Lung (tissue), 12 donors: ENCODE data around the gene MYL12A. TPM values are rescaled to one million over a fixed set of nuclear protein-coding genes. Genes with fewer than 3 reads are reported as not detected.

Source experiments
- ATAC-seq: fragments of 200-7000 bp; cut with Tn5 transposase; one replicate; pipeline ENCODE4 v1.9.1; 2020; ENCODE audit warnings: moderate number of reproducible peaks; ENCODE audit not compliant: insufficient read depth, low FRiP score
- DNase-seq, 3 donors: peaks; one replicate each; pipeline ENCODE4 v3.0.0-alpha.2; 2013 to 2017
- H3K27ac ChIP-seq, 2 donors: one replicate each; pipeline ENCODE4 v1.5.1; 2013; ENCODE audit warnings: mild to moderate bottlenecking in 2 of 2, moderate library complexity in 2 of 2, control low read depth in 1 of 2, inconsistent platforms in 1 of 2, low read depth in 1 of 2, low read length in 1 of 2
- H3K27me3 ChIP-seq, 3 donors: one replicate each; pipeline ENCODE4 v1.5.1; 2013; ENCODE audit warnings: low read length in 2 of 3; ENCODE audit not compliant: control insufficient read depth in 3 of 3, insufficient read depth in 3 of 3
- H3K36me3 ChIP-seq, 4 donors: one replicate each; pipeline ENCODE4 v1.5.1; 2013; ENCODE audit warnings: low read length in 4 of 4, mild to moderate bottlenecking in 1 of 4, moderate library complexity in 1 of 4; ENCODE audit not compliant: control insufficient read depth in 4 of 4, insufficient read depth in 4 of 4
- H3K4me1 ChIP-seq, 5 donors: one replicate each; pipeline ENCODE4 v1.5.1; 2013; ENCODE audit warnings: low read length in 5 of 5, mild to moderate bottlenecking in 2 of 5, moderate library complexity in 1 of 5; ENCODE audit not compliant: control insufficient read depth in 5 of 5, insufficient read depth in 5 of 5
- H3K4me3 ChIP-seq: one replicate; pipeline ENCODE4 v1.5.1; 2013; ENCODE audit warnings: mild to moderate bottlenecking, control low read depth, moderate library complexity
- H3K9ac ChIP-seq, 2 donors: one replicate each; pipeline ENCODE4 v1.5.1; 2013; ENCODE audit warnings: low read length in 2 of 2, control low read depth in 1 of 2; ENCODE audit not compliant: insufficient read depth in 1 of 2
- H3K9me3 ChIP-seq, 4 donors: one replicate each; pipeline ENCODE4 v1.5.1; 2013; ENCODE audit warnings: low read length in 3 of 4, mild to moderate bottlenecking in 1 of 4, moderate library complexity in 1 of 4; ENCODE audit not compliant: control insufficient read depth in 4 of 4, insufficient read depth in 3 of 4
- CTCF ChIP-seq: IDR thresholded peaks from 2 replicates; pipeline ENCODE4 v1.5.1; 2012; ENCODE audit warnings: mild to moderate bottlenecking; ENCODE audit errors: control extremely low read depth, extremely low read depth
- WGBS, 2 donors: extraction: QIAGEN DNeasy Blood & Tissue Kit; methylation state at CpG; one replicate each; pipeline ENCODE4 v1.1.7; 2013; 5-methylcytosine and 5-hydroxymethylcytosine counted together
- polyA plus RNA-seq, 2 donors: library from polyadenylated mRNA; stranded (reverse); fragments of 200-250 nt; gene quantifications; one replicate each; pipeline ENCODE4 v1.2.1, GENCODE V29; 2013
- total RNA-seq, 2 donors: library from RNA; depleted of rRNA in 1 of 2; stranded (reverse); fragments of >200 nt in 1 of 2; gene quantifications; one replicate each; pipeline ENCODE4 v1.2.1, GENCODE V29; 2014 to 2021
- donor health status: control.
- donor health status: control.
- donor health status: Bipolar disorder and iron deficiency.
- donor health status: healthy.
- donor health status: DM: yes; HTN: yes; CAD: no.

Gene MYL12A
- total and polyA plus RNA-seq, 4 donors, result 321 to 796 (median 491) TPM

- H3K9ac ChIP-seq, result no peak overlapping the region
- no peak for TF ChIP-seq CTCF
- DNase-seq, result peak in 2 of 3 donors; percentile 24 to 32
- no peaks in the 10 kb centered on the region for H3K27me3 ChIP-seq
- no peak overlapping the region for H3K4me3 ChIP-seq
- H3K36me3 ChIP-seq, result peaks cover 17 to 48% (median 30%) of the 10 kb centered on the region in 4 donors
- no peak for ATAC-seq
- H3K27ac ChIP-seq, result peak overlapping the region; percentile 69 to 95
- WGBS, 2 donors, result 48 to 78% methylated on average over 5 of the region's 5 CpGs
- H3K4me1 ChIP-seq, result peaks cover 0 to 11% (median 6%) of the 10 kb centered on the region in 5 donors
- no peaks in the 10 kb centered on the region for H3K9me3 ChIP-seq
Observed at GRCh38 chr18:3256693-3257626, 9.4 kb downstream of the MYL12A start.

- Histone ChIP-seq H3K36me3 (peaks cover 17 to 48% (median 30%) of the 10 kb centered on the region in 4 donors), H3K27ac (peak overlapping the region in 1 of 2 donors; percentile 95), H3K4me3 (no peak overlapping the region), H3K9me3 (no peaks in the 10 kb centered on the region), H3K4me1 (peaks cover 0 to 10% (median 6%) of the 10 kb centered on the region in 5 donors), H3K9ac (no peak overlapping the region), H3K27me3 (no peaks in the 10 kb centered on the region)
- DNase-seq, result no peak
- no peak for ATAC-seq
- no peak for TF ChIP-seq CTCF
- WGBS, 2 donors, result 86 to 90% methylated on average over 2 of the region's 2 CpGs
Observed at GRCh38 chr18:3257627-3258120, 10.1 kb downstream of the MYL12A start.

DNA sequence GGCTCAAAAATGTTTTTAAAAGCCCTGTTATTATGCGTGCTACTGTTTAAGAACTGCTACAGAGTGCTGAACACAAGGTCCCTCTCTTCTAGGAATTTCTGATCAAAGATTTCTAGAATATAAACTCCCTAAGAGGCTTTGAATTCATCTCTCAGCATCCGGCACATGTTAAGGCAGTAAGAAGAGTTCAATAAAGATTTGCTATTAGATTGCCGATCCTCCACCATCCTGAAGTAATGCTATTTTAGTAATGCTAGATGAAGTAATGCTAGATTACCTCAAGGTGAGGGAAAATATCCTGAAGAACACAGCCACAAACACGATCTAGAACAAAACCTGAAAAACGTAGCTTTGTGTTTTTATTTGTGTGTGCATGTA is 13.4 kb downstream of the MYL12A start:
- Histone ChIP-seq H3K9me3 (no peaks in the 10 kb centered on the region), H3K4me1 (peaks cover 0 to 30% (median 13%) of the 10 kb centered on the region in 5 donors), H3K4me3 (peak overlapping the region; percentile 97), H3K27ac (peak overlapping the region; percentile 98 to 100), H3K27me3 (no peaks in the 10 kb centered on the region), H3K9ac (peak overlapping the region; percentile 59 to 86), H3K36me3 (peaks cover 10 to 22% (median 16%) of the 10 kb centered on the region in 4 donors)
- DNase-seq (no peak), ATAC-seq (no peak)
- 13 to 17% methylated on average over 5 of the region's 5 CpGs for WGBS, 2 donors
- TF ChIP-seq CTCF, result no peak
